Measurements from ENCODE around the gene SRRM2. TPM values are rescaled to one million over a fixed set of nuclear protein-coding genes. Genes with fewer than 3 reads are reported as not detected.
A peak's percentile ranks its signal among the peaks of the same experiment; 100 is the strongest.

Gene SRRM2
- total RNA-seq, 6 experiments from 2014 or later: 111 to 419 (median 289) TPM

- intact Hi-C loops (cut with DNase I): no loop called here
These were observed 41.7 kb upstream of the SRRM2 start for GRCh38 chr16:2710711-2711231.

DNA sequence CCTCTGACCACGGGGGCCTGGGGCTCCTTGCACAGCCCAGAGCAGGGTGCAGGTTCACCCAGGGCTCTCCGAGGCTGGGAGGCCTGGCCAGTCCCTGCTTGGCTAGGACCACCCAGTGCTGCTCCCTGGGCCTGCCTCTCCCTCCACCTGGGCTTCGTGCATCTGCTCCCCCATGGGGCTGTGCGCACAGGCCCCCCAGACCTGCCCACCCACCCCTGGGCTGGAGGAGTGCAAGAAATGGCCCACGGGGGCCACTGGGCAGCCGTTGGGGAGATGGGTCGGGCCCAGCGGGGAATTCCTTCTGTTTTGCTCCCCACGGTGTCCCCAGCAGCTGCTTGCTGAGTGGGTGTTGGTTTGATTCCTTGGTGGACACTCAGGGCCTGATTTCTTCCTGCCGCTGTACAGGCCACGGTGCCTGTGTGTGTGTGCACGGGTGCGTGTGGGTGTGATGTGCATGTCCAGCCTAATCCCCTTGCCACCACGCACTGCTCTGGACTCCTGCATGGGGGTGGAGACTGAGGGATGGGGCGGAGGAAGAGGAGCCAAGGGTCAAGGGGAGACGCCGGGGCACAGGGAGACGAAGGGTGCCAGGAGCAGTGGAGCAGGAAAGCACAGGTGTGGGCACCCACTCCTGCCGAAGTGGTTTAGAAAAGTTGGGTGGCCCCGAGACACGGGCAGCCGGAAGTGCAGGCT lies 40.9 kb upstream of the SRRM2 start:
- H3K27me3 ChIP-seq: no peaks in the 10 kb centered on the region
- ATAC-seq (no peak), DNase-seq (peak in 1 of 3 donors; percentile 14)
- WGBS (ENCODE audit: insufficient coverage, low coverage, low lambda C conversion rate, missing lambda C conversion rate): 13% methylated on average over 6 of the region's 22 CpGs
- no peak overlapping the region for H3K27ac ChIP-seq
- TF ChIP-seq POLR2A (IDR thresholded peaks at IDR 0.05): no peak
- TF ChIP-seq, protein P1, sequence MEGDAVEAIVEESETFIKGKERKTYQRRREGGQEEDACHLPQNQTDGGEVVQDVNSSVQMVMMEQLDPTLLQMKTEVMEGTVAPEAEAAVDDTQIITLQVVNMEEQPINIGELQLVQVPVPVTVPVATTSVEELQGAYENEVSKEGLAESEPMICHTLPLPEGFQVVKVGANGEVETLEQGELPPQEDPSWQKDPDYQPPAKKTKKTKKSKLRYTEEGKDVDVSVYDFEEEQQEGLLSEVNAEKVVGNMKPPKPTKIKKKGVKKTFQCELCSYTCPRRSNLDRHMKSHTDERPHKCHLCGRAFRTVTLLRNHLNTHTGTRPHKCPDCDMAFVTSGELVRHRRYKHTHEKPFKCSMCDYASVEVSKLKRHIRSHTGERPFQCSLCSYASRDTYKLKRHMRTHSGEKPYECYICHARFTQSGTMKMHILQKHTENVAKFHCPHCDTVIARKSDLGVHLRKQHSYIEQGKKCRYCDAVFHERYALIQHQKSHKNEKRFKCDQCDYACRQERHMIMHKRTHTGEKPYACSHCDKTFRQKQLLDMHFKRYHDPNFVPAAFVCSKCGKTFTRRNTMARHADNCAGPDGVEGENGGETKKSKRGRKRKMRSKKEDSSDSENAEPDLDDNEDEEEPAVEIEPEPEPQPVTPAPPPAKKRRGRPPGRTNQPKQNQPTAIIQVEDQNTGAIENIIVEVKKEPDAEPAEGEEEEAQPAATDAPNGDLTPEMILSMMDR (IDR thresholded peaks at IDR 0.05): no peak
- intact Hi-C loops (cut with DNase I): no loop called here
- no peaks in the 10 kb centered on the region for H3K4me1 ChIP-seq
- H3K4me3 ChIP-seq: no peak overlapping the region
- H3K9me3 ChIP-seq: no peaks in the 10 kb centered on the region
- H3K36me3 ChIP-seq: peaks cover 0 to 17% (median 8%) of the 10 kb centered on the region in 4 donors

More at GRCh38 chr16:2710711-2711231, 41.7 kb upstream of the SRRM2 start:
- H3K36me3 ChIP-seq: peaks cover 0 to 17% (median 8%) of the 10 kb centered on the region in 4 donors
- H3K4me1 ChIP-seq: no peaks in the 10 kb centered on the region
- no peaks in the 10 kb centered on the region for H3K27me3 ChIP-seq
- TF ChIP-seq POLR2A (IDR thresholded peaks at IDR 0.05): no peak
- TF ChIP-seq, protein P1 (IDR thresholded peaks at IDR 0.05): no peak
- ATAC-seq (no peak), DNase-seq (peak in 1 of 3 donors; percentile 16)
- no peak overlapping the region for H3K4me3 ChIP-seq
- H3K9me3 ChIP-seq: no peaks in the 10 kb centered on the region
- H3K27ac ChIP-seq: no peak overlapping the region
- WGBS (ENCODE audit: insufficient coverage, low coverage, low lambda C conversion rate, missing lambda C conversion rate): 37% methylated on average over 3 of the region's 11 CpGs

GRCh38 chr16:2712063-2712441 lies 40.4 kb upstream of the SRRM2 start:
- no peak overlapping the region for H3K4me3 ChIP-seq
- 70% methylated on average over 8 of the region's 14 CpGs for WGBS (ENCODE audit: insufficient coverage, low coverage, low lambda C conversion rate, missing lambda C conversion rate)
- no peaks in the 10 kb centered on the region for H3K4me1 ChIP-seq
- TF ChIP-seq POLR2A (IDR thresholded peaks at IDR 0.05): no peak
- TF ChIP-seq, protein P1 (IDR thresholded peaks at IDR 0.05): no peak
- H3K36me3 ChIP-seq: peaks cover 0 to 17% (median 8%) of the 10 kb centered on the region in 4 donors
- H3K27me3 ChIP-seq: no peaks in the 10 kb centered on the region
- intact Hi-C loops (cut with DNase I): no loop called here
- no peak for ATAC-seq
- no peaks in the 10 kb centered on the region for H3K9me3 ChIP-seq
- peak in 1 of 3 donors; percentile 12 for DNase-seq
- H3K27ac ChIP-seq: no peak overlapping the region

DNA sequence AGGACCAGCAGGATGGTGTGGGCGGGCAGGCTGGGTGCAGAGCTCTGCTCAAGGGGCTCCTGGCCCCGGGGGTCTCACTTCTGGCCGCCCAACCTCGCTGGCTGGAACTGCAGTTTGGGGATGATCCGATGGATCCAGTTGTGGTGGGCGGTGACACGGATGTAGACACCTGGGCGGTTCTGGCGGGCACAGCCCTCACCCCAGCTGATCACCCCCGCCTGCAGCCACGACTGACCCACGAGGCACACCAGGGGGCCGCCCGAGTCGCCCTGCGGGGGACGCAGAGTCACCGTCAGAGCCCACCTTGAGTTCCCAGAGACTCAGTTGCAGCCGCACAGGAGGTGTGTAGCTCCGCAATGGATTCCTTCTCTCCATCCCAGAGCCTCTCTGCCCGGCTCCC lies 39.9 kb upstream of the SRRM2 start:
- ATAC-seq (no peak), DNase-seq (peak in 1 of 3 donors; percentile 13)
- H3K36me3 ChIP-seq: peaks cover 0 to 12% (median 5%) of the 10 kb centered on the region in 4 donors
- WGBS (ENCODE audit: insufficient coverage, low coverage, low lambda C conversion rate, missing lambda C conversion rate): no CpG with 5 or more reads among the region's 21 CpGs
- H3K27ac ChIP-seq: no peak overlapping the region
- intact Hi-C loops (cut with DNase I): no loop called here
- H3K4me1 ChIP-seq: no peaks in the 10 kb centered on the region
- no peak for TF ChIP-seq POLR2A (IDR thresholded peaks at IDR 0.05)
- TF ChIP-seq, protein P1 (IDR thresholded peaks at IDR 0.05): no peak
- H3K9me3 ChIP-seq: no peaks in the 10 kb centered on the region
- H3K27me3 ChIP-seq: no peaks in the 10 kb centered on the region
- H3K4me3 ChIP-seq: no peak overlapping the region
